Measurements from ENCODE around the gene NEGR1. TPM values are rescaled to one million over a fixed set of nuclear protein-coding genes. Genes with fewer than 3 reads are reported as not detected.

NEGR1 gene
- total and polyA plus RNA-seq, 8 donors, result 1.2 to 35.4 (median 7.7) TPM

GRCh38 chr1:71721532-71721931, 560.8 kb downstream of the NEGR1 start:
- H3K27me3 ChIP-seq, result no peaks in the 10 kb centered on the region
- H3K9me3 ChIP-seq, result no peaks in the 10 kb centered on the region
- WGBS, 5 donors, result 64 to 83% (median 73%) methylated on average over 2 of the region's 2 CpGs
- no peak for DNase-seq
- H3K4me3 ChIP-seq, result no peak overlapping the region
- H3K4me1 ChIP-seq, result no peaks in the 10 kb centered on the region
- TF ChIP-seq POLR2AphosphoS5 (IDR thresholded peaks at IDR 0.05), result no peak
- no peak for TF ChIP-seq EP300 (IDR thresholded peaks at IDR 0.05)
- no peak for TF ChIP-seq POLR2A (IDR thresholded peaks at IDR 0.05)
- no peak for TF ChIP-seq CTCF (IDR thresholded peaks at IDR 0.05)
- H3K27ac ChIP-seq, result no peak overlapping the region
- intact Hi-C loops (cut with DNase I; ENCODE audit: low total_unique reads), result no loop called here
- no peaks in the 10 kb centered on the region for H3K36me3 ChIP-seq

DNA sequence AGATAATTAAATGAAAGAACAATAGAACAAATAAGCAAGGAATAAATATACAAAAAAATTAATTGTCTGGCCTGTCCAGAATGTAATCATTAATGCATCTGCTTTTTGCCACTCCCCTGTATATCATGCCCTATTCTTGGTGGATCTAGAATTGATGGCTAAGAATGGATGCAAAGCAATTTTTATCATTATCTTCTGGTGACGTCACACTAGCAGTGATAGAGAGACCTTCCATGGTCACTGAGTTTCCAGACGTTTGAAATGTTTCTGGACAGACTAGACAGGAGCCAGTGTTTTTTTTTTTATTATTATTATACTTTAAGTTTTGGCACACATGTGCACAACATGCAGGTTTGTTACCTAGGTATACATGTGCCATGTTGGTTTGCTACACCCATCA, 563.0 kb downstream of the NEGR1 start:
- no peaks in the 10 kb centered on the region for H3K36me3 ChIP-seq
- 41 to 81% (median 56%) methylated on average over 2 of the region's 2 CpGs for WGBS, 5 donors
- no peak overlapping the region for H3K4me3 ChIP-seq
- no peak for DNase-seq
- H3K4me1 ChIP-seq, result no peaks in the 10 kb centered on the region
- intact Hi-C loops (cut with DNase I; ENCODE audit: low total_unique reads), result no loop called here
- peaks cover 0 to 18% (median 15%) of the 10 kb centered on the region in 4 donors for H3K9me3 ChIP-seq
- no peak overlapping the region for H3K27ac ChIP-seq
- no peaks in the 10 kb centered on the region for H3K27me3 ChIP-seq
- TF ChIP-seq EP300 (IDR thresholded peaks at IDR 0.05), result no peak
- TF ChIP-seq POLR2A (IDR thresholded peaks at IDR 0.05), result no peak
- TF ChIP-seq CTCF (IDR thresholded peaks at IDR 0.05), result no peak
- TF ChIP-seq POLR2AphosphoS5 (IDR thresholded peaks at IDR 0.05), result no peak

GRCh38 chr1:71717186-71717585, 565.2 kb downstream of the NEGR1 start:
- DNase-seq, result no peak
- Histone ChIP-seq H3K4me1 (no peaks in the 10 kb centered on the region), H3K27ac (no peak overlapping the region), H3K27me3 (no peaks in the 10 kb centered on the region), H3K9me3 (peaks cover 0 to 18% (median 15%) of the 10 kb centered on the region in 4 donors), H3K36me3 (no peaks in the 10 kb centered on the region), H3K4me3 (no peak overlapping the region)
- intact Hi-C loops (cut with DNase I; ENCODE audit: low total_unique reads), result no loop called here
- TF ChIP-seq EP300 (IDR thresholded peaks at IDR 0.05) (no peak), POLR2A (IDR thresholded peaks at IDR 0.05) (no peak), CTCF (IDR thresholded peaks at IDR 0.05) (no peak), POLR2AphosphoS5 (IDR thresholded peaks at IDR 0.05) (no peak)

DNA sequence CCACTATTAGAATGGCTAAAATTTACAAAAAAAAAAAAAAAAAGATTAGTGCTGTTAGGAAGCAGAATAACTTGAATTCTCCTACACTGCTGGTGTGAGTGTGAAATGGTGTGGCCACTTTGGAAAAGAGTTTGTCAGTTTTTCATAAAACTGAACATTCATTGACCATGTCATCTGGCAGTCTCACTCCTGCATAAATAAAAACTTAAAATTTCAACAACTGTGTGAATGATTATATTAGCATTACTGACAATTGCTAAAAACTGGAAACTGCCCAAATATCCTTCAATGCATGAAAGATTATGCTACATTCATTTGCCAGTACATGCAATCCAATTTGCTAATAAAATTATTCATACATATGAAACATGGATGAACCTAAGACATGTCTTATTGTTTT, 570.9 kb downstream of the NEGR1 start:
- no peak overlapping the region for H3K27ac ChIP-seq
- H3K27me3 ChIP-seq, result no peaks in the 10 kb centered on the region
- no peaks in the 10 kb centered on the region for H3K36me3 ChIP-seq
- no peak for TF ChIP-seq POLR2AphosphoS5 (IDR thresholded peaks at IDR 0.05)
- TF ChIP-seq CTCF (IDR thresholded peaks at IDR 0.05), result no peak
- no peak for TF ChIP-seq POLR2A (IDR thresholded peaks at IDR 0.05)
- TF ChIP-seq EP300 (IDR thresholded peaks at IDR 0.05), result no peak
- no peak for DNase-seq
- no peaks in the 10 kb centered on the region for H3K4me1 ChIP-seq
- peaks cover 0 to 21% (median 15%) of the 10 kb centered on the region in 4 donors for H3K9me3 ChIP-seq
- intact Hi-C loops (cut with DNase I; ENCODE audit: low total_unique reads), result no loop called here
- H3K4me3 ChIP-seq, result no peak overlapping the region

Data from stomach (tissue), 9 donors.